GM23338 (cell line): ENCODE measurements around the gene PRPF19.

Experiments used
- CREB1 ChIP-seq: fragments of 250-450 bp; sonication (Bioruptor Pico); IDR thresholded peaks from 2 replicates; pipeline ENCODE4 v1.5.0; 2020; ENCODE audit warnings: low read depth, mild to moderate bottlenecking, moderate library complexity
- CTCF ChIP-seq, 2 experiments: fragments of 200-600 bp in 1 of 2; sonication (generic) in 1 of 2; conservative IDR thresholded peaks; 2 replicates each; pipeline versions ENCODE4 v1.5.1 to v1.6.1; 2016 to 2017; ENCODE audit warnings: antibody characterized with exemption in 2 of 2, low read depth in 2 of 2, mild to moderate bottlenecking in 2 of 2, moderate library complexity in 1 of 2
- EZH2 ChIP-seq: fragments of 200-600 bp; sonication (generic); IDR thresholded peaks from one replicate; pipeline ENCODE4 v1.8.0; 2017; ENCODE audit warnings: antibody characterized with exemption, mild to moderate bottlenecking, low read depth; ENCODE audit not compliant: unreplicated experiment
- EZH2phosphoT487 ChIP-seq: fragments of 200-600 bp; sonication (generic); IDR thresholded peaks from one replicate; pipeline ENCODE4 v1.8.1; 2018; ENCODE audit warnings: antibody characterized with exemption; ENCODE audit not compliant: unreplicated experiment
- JUNB ChIP-seq: IDR thresholded peaks from one replicate; pipeline ENCODE4 v1.6.1; 2016; ENCODE audit warnings: antibody characterized with exemption; ENCODE audit not compliant: unreplicated experiment
- NANOG ChIP-seq: IDR thresholded peaks from 2 replicates; pipeline ENCODE4 v1.6.1; 2016; ENCODE audit warnings: antibody characterized with exemption, borderline replicate concordance
- POLR2AphosphoS5 ChIP-seq: IDR thresholded peaks from 2 replicates; pipeline ENCODE4 v1.6.1; 2016; ENCODE audit warnings: antibody characterized with exemption, low read depth
- REST ChIP-seq: IDR thresholded peaks from one replicate; pipeline ENCODE4 v1.6.1; 2018; ENCODE audit warnings: antibody characterized with exemption; ENCODE audit not compliant: unreplicated experiment
- STAT1 ChIP-seq: IDR thresholded peaks from one replicate; pipeline ENCODE4 v1.6.1; 2016; ENCODE audit warnings: antibody characterized with exemption; ENCODE audit not compliant: unreplicated experiment
- ZNF114 ChIP-seq: fragments of 250-450 bp; sonication (Bioruptor Pico); IDR thresholded peaks from 2 replicates; pipeline ENCODE4 v1.5.0; 2020; ENCODE audit warnings: mild to moderate bottlenecking, moderate library complexity
- ZNF331 ChIP-seq: fragments of 250-450 bp; sonication (Bioruptor Pico); IDR thresholded peaks from 2 replicates; pipeline ENCODE4 v1.5.0; 2020; ENCODE audit warnings: low read depth, mild to moderate bottlenecking, moderate library complexity

- no peak for TF ChIP-seq CTCF (conservative IDR thresholded peaks at IDR 0.05; ENCODE audit: low read depth in 2 of 2)
- TF ChIP-seq REST, result no peak
- no peak for TF ChIP-seq EZH2phosphoT487
- no peak for TF ChIP-seq POLR2AphosphoS5
- TF ChIP-seq EZH2, result no peak
- TF ChIP-seq CREB1, result no peak
- no peak for TF ChIP-seq STAT1
- no peak for TF ChIP-seq NANOG
- no peak for TF ChIP-seq JUNB
- no peak for TF ChIP-seq ZNF331 (CRISPR knock-in tag)
- no peak for TF ChIP-seq ZNF114 (CRISPR knock-in tag)
Measured at GRCh38 chr11:60847281-60847680, 59.1 kb downstream of the PRPF19 start.
